HCT116 (cell line): ENCODE measurements around the gene RCAN3. TPM values are rescaled to one million over a fixed set of nuclear protein-coding genes. Genes with fewer than 3 reads are reported as not detected.
A peak's percentile ranks its signal among the peaks of the same experiment; 100 is the strongest.

Experiments
- ATAC-seq: fragments of 200-7000 bp; cut with Tn5 transposase; 2 replicates; pipeline ENCODE4 v1.9.1; 2020; ENCODE audit warnings: mild to moderate bottlenecking, moderate library complexity
- BruUV-seq: library from RNA; stranded (reverse); fragments of 400-500 nt; replicated peaks from 2 replicates; lab custom pipeline; 2021; lab: Mats Ljungman, UMichigan
- CTCF ChIA-PET: fragments of 300-600 bp; sonication (Branson Sonifier 250); formaldehyde crosslinking; loops from one replicate; lab custom pipeline; 2021; ENCODE audit warnings: antibody characterized with exemption; lab: Charles Lee
- POLR2A ChIA-PET: fragments of 300-600, 350-600 bp; sonication (Branson Sonifier 250); formaldehyde crosslinking; loops from one replicate; lab custom pipeline; 2021; ENCODE audit warnings: antibody characterized with exemption; lab: Charles Lee
- RAD21 ChIA-PET, 2 experiments: fragments of 300-600 bp; sonication (Branson Sonifier 250); formaldehyde crosslinking; loops; one replicate each; lab custom pipeline; 2023; ENCODE audit warnings: low total read pairs in 2 of 2; ENCODE audit not compliant: uncharacterized antibody in 2 of 2, unreplicated experiment in 2 of 2, low non-redundant PET in 1 of 2; lab: Charles Lee
- DNase-seq: peaks from one replicate; pipeline ENCODE4 v3.0.0-alpha.2; 2010; ENCODE audit warnings: low read depth, low spot score
- H2AFZ ChIP-seq: fragments of 200-600 bp; shearing (Covaris generic), sonication (generic); 2 replicates; pipeline ENCODE4 v1.6.1; 2017; ENCODE audit warnings: low read depth, mixed run types, mixed read lengths, antibody characterized with exemption, low read length; ENCODE audit not compliant: poor library complexity, severe bottlenecking
- H3K27ac ChIP-seq: 2 replicates; pipeline ENCODE4 v1.5.1; 2012; ENCODE audit warnings: low read depth, low read length
- H3K27me3 ChIP-seq: fragments of 200-600 bp; sonication (generic); 2 replicates; pipeline ENCODE4 v1.6.1; 2016; ENCODE audit warnings: mixed run types, low read length, mixed read lengths; ENCODE audit not compliant: insufficient read depth
- H3K36me3 ChIP-seq, 2 experiments: fragments of 200-500 bp in 1 of 2; fragments of 200-600 bp in 1 of 2; sonication (Bioruptor generic) in 1 of 2; sonication (generic) in 1 of 2; 2 replicates each; pipeline versions ENCODE4 v1.5.1 to v1.6.1; 2014 to 2016; ENCODE audit warnings: low read length in 2 of 2, inconsistent platforms in 1 of 2, mixed read lengths in 1 of 2, mixed run types in 1 of 2; ENCODE audit not compliant: insufficient read depth in 2 of 2, control insufficient read depth in 1 of 2
- H3K4me1 ChIP-seq, 2 experiments: fragments of 200-600 bp in 1 of 2; sonication (generic) in 1 of 2; 2 replicates each; pipeline versions ENCODE4 v1.5.1 to v1.6.1; 2012 to 2017; ENCODE audit warnings: low read length in 2 of 2, inconsistent platforms in 1 of 2, mild to moderate bottlenecking in 1 of 2, mixed read lengths in 1 of 2, mixed run types in 1 of 2, moderate library complexity in 1 of 2; ENCODE audit not compliant: insufficient read depth in 2 of 2, control insufficient read depth in 1 of 2
- H3K4me2 ChIP-seq: fragments of 200-600 bp; sonication (generic); 2 replicates; pipeline ENCODE4 v1.6.1; 2017; ENCODE audit warnings: mixed run types, low read length, mixed read lengths
- H3K4me3 ChIP-seq, 2 experiments: fragments of 200-600 bp in 1 of 2; sonication (generic) in 1 of 2; replicated peaks in 1 of 2; 2 replicates each; pipeline ENCODE4 v1.5.1; 2011 to 2016; ENCODE audit warnings: low read length in 2 of 2, control low read depth in 1 of 2, low read depth in 1 of 2, mild to moderate bottlenecking in 1 of 2, mixed read lengths in 1 of 2, mixed run types in 1 of 2
- H3K79me2 ChIP-seq: fragments of 200-600 bp; sonication (generic); 2 replicates; pipeline ENCODE4 v1.6.1; 2017; ENCODE audit warnings: mild to moderate bottlenecking, mixed run types, low read length, moderate library complexity, mixed read lengths; ENCODE audit not compliant: insufficient read depth
- H3K9ac ChIP-seq: fragments of 200-600 bp; sonication (generic); 2 replicates; pipeline ENCODE4 v1.6.1; 2016; ENCODE audit warnings: low read length, mixed read lengths
- H3K9me2 ChIP-seq: fragments of 200-600 bp; sonication (generic), shearing (Covaris generic); 2 replicates; pipeline ENCODE4 v1.6.1; 2017; ENCODE audit warnings: mixed run types, mild to moderate bottlenecking, moderate library complexity; ENCODE audit not compliant: insufficient read depth
- H3K9me3 ChIP-seq, 2 experiments: fragments of 200-500 bp in 1 of 2; fragments of 200-600 bp in 1 of 2; sonication (Bioruptor generic) in 1 of 2; sonication (generic) in 1 of 2; 2 replicates each; pipeline ENCODE4 v1.6.1; 2014 to 2017; ENCODE audit warnings: low read length in 2 of 2, mixed read lengths in 2 of 2, inconsistent platforms in 1 of 2, low read depth in 1 of 2, mild to moderate bottlenecking in 1 of 2, mixed run types in 1 of 2, moderate library complexity in 1 of 2; ENCODE audit not compliant: control insufficient read depth in 1 of 2, insufficient read depth in 1 of 2
- H4K20me1 ChIP-seq: fragments of 200-600 bp; sonication (generic), shearing (Covaris generic); 2 replicates; pipeline ENCODE4 v1.6.1; 2017; ENCODE audit warnings: mixed run types, mild to moderate bottlenecking, moderate library complexity; ENCODE audit not compliant: insufficient read depth
- CBX3 ChIP-seq: IDR thresholded peaks from 2 replicates; pipeline ENCODE4 v1.6.1; 2012; ENCODE audit warnings: low read depth
- EGR1 ChIP-seq: IDR thresholded peaks from 2 replicates; pipeline ENCODE4 v1.6.1; 2012; ENCODE audit warnings: low read depth
- ELF1 ChIP-seq: IDR thresholded peaks from 2 replicates; pipeline ENCODE4 v1.6.1; 2012; ENCODE audit warnings: low read depth, borderline replicate concordance
- EZH2 ChIP-seq: fragments of 200-600 bp; sonication (generic); IDR thresholded peaks from 2 replicates; pipeline ENCODE4 v1.6.1; 2017; ENCODE audit warnings: antibody characterized with exemption, mixed run types
- EZH2phosphoT487 ChIP-seq: fragments of 200-600 bp; IDR thresholded peaks from 2 replicates; pipeline ENCODE4 v1.6.1; 2018; ENCODE audit warnings: antibody characterized with exemption, borderline replicate concordance
- FOSL1 ChIP-seq: IDR thresholded peaks from 2 replicates; pipeline ENCODE4 v1.6.1; 2012; ENCODE audit warnings: low read depth
- JUND ChIP-seq: IDR thresholded peaks from 2 replicates; pipeline ENCODE4 v1.6.1; 2012
- POLR2A ChIP-seq: IDR thresholded peaks from 2 replicates; pipeline ENCODE4 v1.7.0; 2011; ENCODE audit warnings: borderline replicate concordance; ENCODE audit not compliant: insufficient read depth, insufficient read length; ENCODE audit errors: extremely low read depth
- POLR2AphosphoS5 ChIP-seq: IDR thresholded peaks from 2 replicates; pipeline ENCODE4 v1.6.1; 2011; ENCODE audit warnings: mild to moderate bottlenecking, low read depth, low read length, moderate library complexity
- RAD21 ChIP-seq: IDR thresholded peaks from 2 replicates; pipeline ENCODE4 v1.6.1; 2012; ENCODE audit warnings: low read depth, mild to moderate bottlenecking
- SIN3A ChIP-seq: IDR thresholded peaks from 2 replicates; pipeline ENCODE4 v1.6.1; 2012; ENCODE audit warnings: low read depth
- SP1 ChIP-seq: IDR thresholded peaks from 2 replicates; pipeline ENCODE4 v1.6.1; 2012; ENCODE audit warnings: low read depth
- SRF ChIP-seq: IDR thresholded peaks from 2 replicates; pipeline ENCODE4 v1.6.1; 2012; ENCODE audit warnings: low read depth
- TCF7L2 ChIP-seq: IDR thresholded peaks from 2 replicates; pipeline ENCODE4 v1.7.0; 2011; ENCODE audit warnings: borderline replicate concordance, inconsistent platforms; ENCODE audit not compliant: insufficient read depth, insufficient read length; ENCODE audit errors: extremely low read depth
- YY1 ChIP-seq: IDR thresholded peaks from 2 replicates; pipeline ENCODE4 v1.6.1; 2011; ENCODE audit warnings: low read length, low read depth, moderate library complexity, mild to moderate bottlenecking; ENCODE audit not compliant: insufficient replicate concordance; ENCODE audit errors: extremely low read depth
- ZNF274 ChIP-seq: fragments of 200-500 bp; sonication (Bioruptor generic); IDR thresholded peaks from 2 replicates; pipeline ENCODE4 v1.6.1; 2014; ENCODE audit warnings: mild to moderate bottlenecking, low read depth, low read length, inconsistent platforms
- intact Hi-C: fragments of 100-400 bp; cut with micrococcal nuclease; formaldehyde crosslinking; loops from 2 replicates; pipeline ENCODE4 v1.10.0; 2022
- total RNA-seq: library from RNA; stranded (reverse); gene quantifications from one replicate; pipeline ENCODE4 v1.2.1, GENCODE V29; 2021; ENCODE audit not compliant: unreplicated experiment
- TF ChIP-seq, protein P1 (sequence below): IDR thresholded peaks from 2 replicates; pipeline ENCODE4 v1.6.1; 2012
- TF ChIP-seq, protein P2 (sequence below): IDR thresholded peaks from 2 replicates; pipeline ENCODE4 v1.6.1; 2012; ENCODE audit warnings: low read depth

RCAN3 gene
- total RNA-seq, 1 experiment from 2014 or later, result 13.3 TPM

DNA sequence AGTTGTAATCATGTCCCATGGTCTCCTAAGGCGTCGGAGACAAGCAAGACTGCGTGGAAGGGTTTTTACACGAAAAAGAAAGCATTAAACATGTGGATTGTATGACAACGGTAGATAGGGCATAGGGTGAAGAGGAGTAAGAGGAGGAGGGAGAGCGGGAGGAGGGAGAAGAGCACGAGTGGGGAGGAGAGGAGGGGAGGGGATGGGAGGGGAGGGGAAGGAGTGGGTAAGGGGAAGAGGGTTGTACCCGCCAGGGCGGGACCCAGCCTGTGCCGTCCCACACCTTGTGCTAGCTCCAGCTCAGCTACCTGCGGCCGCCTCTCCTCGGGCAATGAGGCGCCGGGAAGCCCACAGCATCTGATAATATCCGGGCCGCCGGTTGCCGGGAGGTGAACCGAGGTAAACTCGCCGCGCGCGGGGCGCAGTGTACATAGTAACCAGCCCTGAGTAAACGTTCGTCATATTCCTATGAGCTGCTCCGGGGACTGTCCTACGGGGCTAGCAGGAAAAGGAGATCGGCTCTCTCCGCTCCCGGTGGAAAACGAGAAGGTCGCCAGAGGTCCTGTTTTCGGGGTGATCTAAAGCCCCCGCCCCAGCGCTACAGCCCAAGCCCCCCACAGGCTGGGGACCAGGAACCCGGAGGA lies 449 bp upstream of the RCAN3 start:
- TF ChIP-seq SIN3A (no peak), EZH2 (no peak), YY1 (peak; percentile 18), POLR2AphosphoS5 (peak; percentile 72), POLR2A (no peak), ZNF274 (no peak), FOSL1 (no peak), CBX3 (no peak), JUND (no peak), TCF7L2 (no peak), EZH2phosphoT487 (no peak), EGR1 (no peak), RAD21 (no peak), SRF (no peak), ELF1 (no peak), SP1 (no peak)
- TF ChIP-seq, protein P1, sequence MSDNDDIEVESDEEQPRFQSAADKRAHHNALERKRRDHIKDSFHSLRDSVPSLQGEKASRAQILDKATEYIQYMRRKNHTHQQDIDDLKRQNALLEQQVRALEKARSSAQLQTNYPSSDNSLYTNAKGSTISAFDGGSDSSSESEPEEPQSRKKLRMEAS, result 0 out of 2 replicates have a peak, but pooled peaks have one; percentile 12
- TF ChIP-seq, protein P2, sequence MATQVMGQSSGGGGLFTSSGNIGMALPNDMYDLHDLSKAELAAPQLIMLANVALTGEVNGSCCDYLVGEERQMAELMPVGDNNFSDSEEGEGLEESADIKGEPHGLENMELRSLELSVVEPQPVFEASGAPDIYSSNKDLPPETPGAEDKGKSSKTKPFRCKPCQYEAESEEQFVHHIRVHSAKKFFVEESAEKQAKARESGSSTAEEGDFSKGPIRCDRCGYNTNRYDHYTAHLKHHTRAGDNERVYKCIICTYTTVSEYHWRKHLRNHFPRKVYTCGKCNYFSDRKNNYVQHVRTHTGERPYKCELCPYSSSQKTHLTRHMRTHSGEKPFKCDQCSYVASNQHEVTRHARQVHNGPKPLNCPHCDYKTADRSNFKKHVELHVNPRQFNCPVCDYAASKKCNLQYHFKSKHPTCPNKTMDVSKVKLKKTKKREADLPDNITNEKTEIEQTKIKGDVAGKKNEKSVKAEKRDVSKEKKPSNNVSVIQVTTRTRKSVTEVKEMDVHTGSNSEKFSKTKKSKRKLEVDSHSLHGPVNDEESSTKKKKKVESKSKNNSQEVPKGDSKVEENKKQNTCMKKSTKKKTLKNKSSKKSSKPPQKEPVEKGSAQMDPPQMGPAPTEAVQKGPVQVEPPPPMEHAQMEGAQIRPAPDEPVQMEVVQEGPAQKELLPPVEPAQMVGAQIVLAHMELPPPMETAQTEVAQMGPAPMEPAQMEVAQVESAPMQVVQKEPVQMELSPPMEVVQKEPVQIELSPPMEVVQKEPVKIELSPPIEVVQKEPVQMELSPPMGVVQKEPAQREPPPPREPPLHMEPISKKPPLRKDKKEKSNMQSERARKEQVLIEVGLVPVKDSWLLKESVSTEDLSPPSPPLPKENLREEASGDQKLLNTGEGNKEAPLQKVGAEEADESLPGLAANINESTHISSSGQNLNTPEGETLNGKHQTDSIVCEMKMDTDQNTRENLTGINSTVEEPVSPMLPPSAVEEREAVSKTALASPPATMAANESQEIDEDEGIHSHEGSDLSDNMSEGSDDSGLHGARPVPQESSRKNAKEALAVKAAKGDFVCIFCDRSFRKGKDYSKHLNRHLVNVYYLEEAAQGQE, result no peak
- TF ChIP-seq, all 23 proteins: peak for 3
- ChIA-PET POLR2A (interaction anchor here (0.7 to 1.0 kb wide), 2 partner anchors 11 to 13 kb away, joined by 3 read pairs; no protein-coding TSS in a partner anchor), CTCF (interaction anchor here (1.3 to 1.5 kb wide), 3 partner anchors 25 to 110 kb away, joined by 3 to 6 read pairs (median 4); no protein-coding TSS in a partner anchor), RAD21 (interaction anchor here in 1 of 2 experiments (0.5 kb wide), 1 partner anchor 303 kb away, joined by 3 read pairs; no protein-coding TSS in a partner anchor)
- no TSS peak for BruUV-seq
- Histone ChIP-seq H3K9me2 (no peaks in the 10 kb centered on the region), H3K4me3 (peak overlapping the region; percentile 70 to 78), H4K20me1 (no peaks in the 10 kb centered on the region), H3K4me1 (peaks cover 18 to 29% of the 10 kb centered on the region in 2 experiments), H2AFZ (no peak overlapping the region), H3K4me2 (peak overlapping the region; percentile 88), H3K79me2 (no peaks in the 10 kb centered on the region), H3K27ac (peak overlapping the region; percentile 82), H3K36me3 (no peaks in the 10 kb centered on the region), H3K9me3 (no peaks in the 10 kb centered on the region), H3K27me3 (no peaks in the 10 kb centered on the region), H3K9ac (peak overlapping the region; percentile 84)
- ATAC-seq (peak; percentile 69), DNase-seq (no peak)
- intact Hi-C loops, result no loop called here
